ENCODE measurements around the gene NUAK2.
A peak's percentile ranks its signal among the peaks of the same experiment; 100 is the strongest.

NUAK2 gene

GRCh38 chr1:205275133-205275532, 46.4 kb downstream of the NUAK2 start:
- no peak for DNase-seq (ENCODE audit: low read depth, low spot score)

GRCh38 chr1:205274041-205274691, 47.4 kb downstream of the NUAK2 start:
- no peak for DNase-seq (ENCODE audit: low read depth, low spot score)

- DNase-seq (ENCODE audit: low read depth, low spot score) = peak; percentile 62
Observed at GRCh38 chr1:205273551-205273982, 48.0 kb downstream of the NUAK2 start.

- no peak for DNase-seq (ENCODE audit: low read depth, low spot score)
Observed at GRCh38 chr1:205272536-205272935, 49.0 kb downstream of the NUAK2 start.

GRCh38 chr1:205271745-205272144, 49.8 kb downstream of the NUAK2 start:
- DNase-seq (ENCODE audit: low read depth, low spot score) = no peak

GRCh38 chr1:205271277-205271676, 50.3 kb downstream of the NUAK2 start:
- no peak for DNase-seq (ENCODE audit: low read depth, low spot score)

GRCh38 chr1:205270764-205271163, 50.8 kb downstream of the NUAK2 start:
- no peak for DNase-seq (ENCODE audit: low read depth, low spot score)

GRCh38 chr1:205270271-205270670, 51.3 kb downstream of the NUAK2 start:
- DNase-seq (ENCODE audit: low read depth, low spot score) = no peak

- no peak for DNase-seq (ENCODE audit: low read depth, low spot score)
Observed at GRCh38 chr1:205269711-205270110, 51.8 kb downstream of the NUAK2 start.

GRCh38 chr1:205268846-205269680, 52.5 kb downstream of the NUAK2 start:
- DNase-seq (ENCODE audit: low read depth, low spot score) = no peak

- DNase-seq (ENCODE audit: low read depth, low spot score) = no peak
Observed at GRCh38 chr1:205267306-205267902, 54.1 kb downstream of the NUAK2 start.

GRCh38 chr1:205266611-205267305, 54.8 kb downstream of the NUAK2 start:
- DNase-seq (ENCODE audit: low read depth, low spot score) = no peak

GRCh38 chr1:205263580-205264190, 57.9 kb downstream of the NUAK2 start:
- DNase-seq (ENCODE audit: low read depth, low spot score) = no peak

GRCh38 chr1:205262731-205263171, 58.8 kb downstream of the NUAK2 start:
- DNase-seq (ENCODE audit: low read depth, low spot score) = no peak

GRCh38 chr1:205261946-205262691, 59.4 kb downstream of the NUAK2 start:
- no peak for DNase-seq (ENCODE audit: low read depth, low spot score)

- DNase-seq (ENCODE audit: low read depth, low spot score) = no peak
Observed at GRCh38 chr1:205260948-205261732, 60.4 kb downstream of the NUAK2 start.

GRCh38 chr1:205259998-205260397, 61.5 kb downstream of the NUAK2 start:
- no peak for DNase-seq (ENCODE audit: low read depth, low spot score)

- no peak for DNase-seq (ENCODE audit: low read depth, low spot score)
Observed at GRCh38 chr1:205259324-205259832, 62.2 kb downstream of the NUAK2 start.

GRCh38 chr1:205258719-205259118, 62.8 kb downstream of the NUAK2 start:
- no peak for DNase-seq (ENCODE audit: low read depth, low spot score)

GRCh38 chr1:205258261-205258691, 63.3 kb downstream of the NUAK2 start:
- no peak for DNase-seq (ENCODE audit: low read depth, low spot score)

Data from activated CD4-positive, CD25-positive, alpha-beta regulatory T cell treated with anti-CD3 and anti-CD28 coated beads, Interleukin-2, amount 50 U/mL, for 16 hours (primary cell).